Suppressor macrophage treated with lipopolysaccharide for 4 hours (primary cell): ENCODE results near the gene PODXL.
A peak's percentile ranks its signal among the peaks of the same experiment; 100 is the strongest.
"Not testable (repeated sequence)": the region's sequence is repeated elsewhere in the genome, so short reads cannot be mapped to it uniquely, and the experiment has no call there.

ENCODE experiments used
- DNase-seq: peaks from one replicate; pipeline ENCODE4 v3.0.0-alpha.2; 2020

PODXL gene

DNA sequence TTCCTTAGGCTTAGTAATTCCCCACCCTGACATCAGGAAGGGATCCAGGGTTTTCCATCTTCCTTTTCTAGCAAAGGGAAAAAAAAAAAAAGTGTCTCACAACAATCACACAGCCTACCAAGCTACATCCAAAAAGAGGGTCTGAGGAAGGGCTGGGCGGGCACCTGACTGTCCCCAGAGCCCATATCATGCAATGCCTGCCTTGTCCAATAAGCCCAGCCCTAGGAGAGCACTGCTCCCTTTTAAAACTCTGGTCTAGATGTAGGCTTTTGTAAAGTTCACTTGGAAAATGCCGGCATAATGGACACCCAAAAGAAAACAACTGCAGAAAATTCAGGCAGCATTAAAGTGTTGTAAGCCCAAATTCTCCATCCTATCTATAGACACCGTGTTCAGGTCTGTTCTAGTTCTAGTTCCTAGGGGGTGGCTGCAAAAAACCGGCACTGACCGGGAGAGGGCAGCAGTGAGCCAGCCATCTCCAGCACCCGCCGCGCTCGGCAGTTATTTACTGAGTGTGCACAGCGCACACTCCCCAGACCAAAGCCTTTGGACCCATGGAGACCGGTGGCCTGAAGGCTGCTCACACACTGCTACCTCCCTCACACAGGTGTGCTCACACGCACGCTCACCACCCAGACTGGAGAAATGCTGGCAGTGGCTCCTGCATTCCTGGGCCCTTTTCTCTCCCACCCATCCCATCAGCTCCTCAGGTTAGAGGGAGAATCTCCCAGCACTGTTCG, 48.7 kb downstream of the PODXL start:
- DNase-seq = peak; percentile 76

GRCh38 chr7:131506597-131506996, 49.8 kb downstream of the PODXL start:
- no peak for DNase-seq

- DNase-seq = no peak
Observed at GRCh38 chr7:131505636-131506557, 50.5 kb downstream of the PODXL start.

- not testable (repeated sequence) for DNase-seq
Observed at GRCh38 chr7:131505037-131505620, 51.3 kb downstream of the PODXL start.

GRCh38 chr7:131504157-131504899, 52.1 kb downstream of the PODXL start:
- DNase-seq = no peak

DNA sequence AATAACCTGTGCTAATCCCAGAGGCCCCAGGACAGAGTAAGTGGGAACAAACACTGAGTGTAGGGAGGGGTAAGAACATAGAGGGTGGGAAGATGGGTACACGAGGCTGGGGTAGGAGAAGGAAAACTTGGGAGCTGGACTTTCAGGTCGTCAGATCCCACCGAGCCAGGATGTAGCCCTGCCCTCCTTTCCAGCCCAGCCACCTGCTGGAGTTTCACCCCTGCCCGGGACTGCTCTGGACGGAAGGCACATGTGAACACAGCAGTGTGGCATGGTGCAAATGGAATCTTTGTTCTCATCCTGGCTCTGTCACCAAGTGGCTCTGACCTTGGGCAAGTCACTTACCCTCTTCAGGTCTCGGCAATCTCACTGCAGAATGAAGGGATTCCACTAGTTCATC, 52.8 kb downstream of the PODXL start:
- no peak for DNase-seq

- no peak for DNase-seq
Observed at GRCh38 chr7:131502810-131503508, 53.5 kb downstream of the PODXL start.

DNA sequence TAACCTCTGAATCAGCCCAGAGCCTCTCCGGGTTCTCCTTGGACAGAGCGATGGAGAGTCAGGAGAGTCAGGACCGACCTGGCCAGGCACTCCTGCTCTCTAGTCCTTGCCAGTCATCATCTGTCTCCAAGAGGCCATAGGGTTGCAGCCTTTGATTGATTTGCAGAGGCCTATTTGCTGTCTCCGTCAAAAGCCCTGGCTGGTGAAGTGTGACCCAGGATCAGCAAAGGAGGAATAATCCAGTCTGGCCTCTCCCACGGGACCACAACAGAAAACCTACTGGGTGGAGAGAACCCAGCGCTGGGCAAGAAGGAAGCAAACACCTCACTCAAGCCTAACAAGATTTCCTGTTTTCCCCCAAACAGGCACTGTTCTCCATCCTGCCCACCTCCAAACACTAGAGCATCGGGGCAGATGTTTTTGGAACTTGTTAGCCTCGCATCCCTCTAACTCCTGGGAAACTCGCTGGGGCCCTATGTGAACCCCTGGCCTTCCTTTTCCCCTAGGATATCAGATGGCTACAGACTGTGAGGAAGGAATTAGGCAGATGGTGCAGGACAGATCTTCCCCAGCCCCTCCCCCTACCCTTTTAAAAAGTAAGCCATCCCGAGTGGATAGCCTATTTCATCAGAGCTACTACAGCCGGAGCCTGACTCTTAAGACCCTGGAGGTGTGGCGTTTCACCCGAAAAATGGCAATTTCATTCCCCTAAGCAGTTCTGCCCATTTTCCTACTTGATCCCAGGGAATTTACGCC, 54.3 kb downstream of the PODXL start:
- DNase-seq = no peak

GRCh38 chr7:131501422-131501821, 55.0 kb downstream of the PODXL start:
- DNase-seq = no peak

DNA sequence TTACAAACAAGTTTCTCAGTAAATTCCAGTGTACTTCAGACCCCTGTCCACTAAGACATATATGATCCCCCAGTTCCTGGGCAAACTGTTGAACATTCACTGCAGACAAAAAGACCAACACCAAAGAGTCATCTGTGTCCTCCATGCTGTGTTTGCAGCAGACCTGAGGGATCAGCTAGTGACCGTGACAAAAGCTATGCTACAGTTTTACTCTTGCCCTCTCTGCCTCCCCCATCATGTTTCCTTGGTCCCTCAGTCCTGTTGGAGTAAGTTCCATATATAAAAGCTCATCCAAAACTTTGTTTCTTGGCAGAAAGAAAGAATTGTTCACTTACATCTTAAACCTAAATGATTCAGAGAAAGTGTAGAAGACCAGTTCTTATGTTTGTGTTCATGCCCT, 56.1 kb downstream of the PODXL start:
- no peak for DNase-seq

DNA sequence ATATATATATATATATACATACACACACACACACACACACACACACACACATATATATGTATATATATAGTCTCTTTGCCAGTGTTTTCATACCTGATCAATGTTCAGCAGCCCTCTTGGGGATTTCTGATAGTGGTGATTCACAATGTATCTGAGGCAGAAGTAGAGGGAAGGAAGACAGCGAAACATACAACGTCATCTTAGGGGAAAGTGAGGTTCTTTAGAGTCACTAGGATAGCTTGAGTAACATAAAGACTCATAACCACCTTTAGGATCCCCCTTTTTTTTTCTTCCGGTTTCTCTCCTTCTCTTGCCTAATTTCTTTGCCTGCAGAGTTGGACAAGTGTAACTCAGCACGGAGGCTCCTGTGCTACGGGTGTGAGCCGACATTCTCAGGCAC, 56.6 kb downstream of the PODXL start:
- peak; percentile 3 for DNase-seq

DNA sequence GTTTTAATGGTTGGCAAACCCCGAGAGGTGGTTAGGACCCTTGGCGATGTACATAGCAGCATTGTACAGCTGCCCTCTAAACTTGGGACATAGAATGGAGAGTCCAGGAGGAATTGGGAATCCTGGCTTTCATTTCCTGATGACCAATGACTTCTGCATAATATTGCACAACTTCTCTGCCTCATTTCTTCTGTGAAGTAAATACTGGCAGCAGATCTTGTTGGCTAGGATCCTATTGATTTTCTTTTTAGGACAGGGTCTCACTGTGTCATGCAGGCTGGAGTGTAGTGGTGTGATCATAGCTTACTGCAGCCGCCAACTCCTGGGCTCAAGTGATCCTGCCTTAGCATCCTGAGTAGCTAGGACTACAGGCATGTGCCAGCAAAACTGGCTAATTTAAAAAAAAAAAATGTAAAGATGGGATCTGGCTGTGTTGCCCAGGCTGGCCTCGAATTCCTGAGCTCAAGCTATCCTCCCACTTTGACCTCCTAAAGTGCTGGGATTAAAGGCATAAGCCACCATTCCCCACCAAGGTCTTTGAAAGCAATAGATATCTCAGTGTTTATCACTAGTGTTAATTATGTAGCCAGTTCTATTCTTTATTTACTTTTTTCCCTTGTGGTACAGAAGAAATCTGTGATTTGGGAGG, 58.1 kb downstream of the PODXL start:
- DNase-seq = no peak

DNA sequence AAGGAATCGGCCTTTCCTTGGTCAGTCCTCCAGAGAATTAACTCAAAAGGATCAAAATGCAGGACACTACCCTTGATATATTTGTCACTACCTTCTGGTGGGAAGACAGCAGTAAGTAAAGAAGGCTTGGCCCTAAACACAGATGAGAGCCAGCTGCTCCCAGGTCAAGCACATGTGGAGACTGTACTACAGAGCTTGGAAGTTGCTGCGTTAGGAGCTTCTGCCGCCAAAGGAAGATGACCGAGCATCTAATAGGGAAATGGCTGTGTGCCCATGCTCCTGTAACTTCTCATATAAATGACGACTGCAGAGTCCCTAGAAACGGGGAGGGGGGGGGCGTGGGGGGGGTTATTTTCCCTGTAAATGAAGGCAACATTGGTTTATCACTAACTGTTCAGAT, 59.0 kb downstream of the PODXL start:
- no peak for DNase-seq

DNA sequence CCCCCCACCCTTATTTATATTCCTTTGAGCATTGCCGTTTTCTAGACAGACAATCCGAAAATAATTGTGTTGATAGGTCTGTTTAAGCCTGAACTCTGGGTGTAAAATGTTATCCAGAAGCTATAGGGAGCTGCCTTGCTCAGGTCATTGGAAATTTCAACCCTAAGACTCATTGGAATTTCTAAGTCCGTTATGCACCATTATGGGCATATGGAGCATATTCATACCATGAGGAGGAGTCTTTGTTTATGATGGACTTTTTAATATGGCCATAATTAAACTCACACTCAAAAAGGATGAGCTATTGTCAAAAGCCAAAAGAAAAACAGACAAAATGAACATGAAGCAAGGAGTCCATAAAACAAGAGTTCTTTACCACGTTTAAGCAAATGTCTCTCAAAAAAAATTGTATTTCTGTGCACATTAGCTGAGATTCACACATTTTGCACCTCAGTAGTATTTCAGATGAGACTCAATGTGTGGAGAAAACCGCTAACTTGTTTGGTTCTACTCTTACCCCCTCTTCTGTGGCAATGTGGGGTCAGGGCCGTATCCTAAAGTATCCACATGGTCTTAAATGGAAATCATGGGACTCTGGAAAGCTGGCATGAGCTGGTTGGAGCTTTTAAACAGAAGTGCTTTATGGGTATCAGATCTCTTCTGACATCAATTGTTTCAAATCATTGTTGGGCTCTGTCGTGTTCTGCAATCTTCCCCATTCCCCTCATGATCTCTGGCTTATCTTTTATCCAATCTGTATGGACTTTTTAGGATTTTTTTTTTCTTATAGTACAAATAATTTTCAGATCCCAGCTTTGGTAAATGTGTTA, 60.5 kb downstream of the PODXL start:
- DNase-seq = no peak

- no peak for DNase-seq
Observed at GRCh38 chr7:131494182-131494581, 62.2 kb downstream of the PODXL start.

DNA sequence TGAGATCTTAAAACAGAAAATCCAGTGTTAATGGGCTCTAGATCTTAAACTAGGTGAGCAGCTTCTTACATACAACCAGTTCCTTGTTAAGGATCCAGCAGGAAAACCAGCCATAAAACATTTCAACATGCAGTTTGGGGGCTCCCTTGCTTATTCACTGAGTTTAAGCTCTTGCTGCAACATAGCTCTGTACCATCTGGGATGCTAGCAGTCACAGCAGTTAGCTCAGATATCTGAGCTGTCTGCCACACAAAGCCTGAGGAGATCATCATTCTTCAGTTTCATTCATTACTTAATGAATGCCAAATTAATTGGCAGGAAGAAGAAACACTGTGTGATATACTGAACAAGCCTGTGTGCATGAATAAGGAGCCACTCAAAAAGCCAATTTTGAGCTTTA, 62.8 kb downstream of the PODXL start:
- DNase-seq = no peak

DNA sequence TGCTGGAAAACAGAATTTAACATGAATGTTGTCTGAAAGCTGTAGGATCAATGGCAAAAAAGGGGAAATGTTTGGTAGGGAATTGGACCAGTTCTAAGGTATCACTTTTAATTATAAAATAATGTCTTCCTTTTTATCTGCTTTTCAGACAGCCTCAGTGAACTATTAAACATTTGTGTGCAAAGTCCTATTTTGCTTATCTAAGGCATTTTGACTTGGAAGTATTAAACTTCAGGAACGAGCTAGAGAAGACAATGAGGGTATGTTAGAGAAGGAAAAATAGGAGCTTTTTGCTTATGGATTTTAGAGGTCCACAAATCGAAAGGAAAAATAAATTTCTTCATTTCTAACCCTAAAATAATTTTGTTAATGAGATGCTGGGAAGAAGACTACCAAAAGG, 63.3 kb downstream of the PODXL start:
- no peak for DNase-seq

DNA sequence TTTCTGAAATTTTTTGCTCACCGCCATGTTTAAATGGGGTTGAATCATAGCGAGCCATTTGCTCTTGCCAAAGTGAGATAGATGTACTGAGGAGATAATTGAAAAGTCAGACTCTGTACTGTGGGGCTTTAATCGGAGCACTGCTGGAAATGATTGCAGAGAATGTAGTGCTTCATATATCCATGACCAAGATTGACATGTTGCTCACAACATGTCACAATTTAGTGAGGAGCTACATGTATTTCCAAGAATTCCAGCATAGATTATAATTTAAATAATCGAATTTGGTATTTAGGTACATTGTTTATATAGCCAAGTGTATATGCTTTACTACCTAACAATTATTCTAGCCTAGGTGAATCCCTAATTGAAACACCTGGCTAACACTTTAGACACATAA, 66.5 kb downstream of the PODXL start:
- DNase-seq = no peak

- no peak for DNase-seq
Observed at GRCh38 chr7:131489196-131489595, 67.2 kb downstream of the PODXL start.

- no peak for DNase-seq
Observed at GRCh38 chr7:131488361-131488760, 68.1 kb downstream of the PODXL start.
